Renal cortex interstitium (tissue), 11 donors: ENCODE data around the gene TMEM9. TPM values are rescaled to one million over a fixed set of nuclear protein-coding genes. Genes with fewer than 3 reads are reported as not detected.
"Not testable (repeated sequence)": the region's sequence is repeated elsewhere in the genome, so short reads cannot be mapped to it uniquely, and the experiment has no call there.

Source experiments
- DNase-seq, 11 donors: peaks; one replicate each; pipeline ENCODE4 v3.0.0-alpha.2; 2013; ENCODE audit warnings: low read depth in 9 of 11, low spot score in 4 of 11; ENCODE audit errors: extremely low read depth in 1 of 11
- polyA plus RNA-seq, 3 donors: library from polyadenylated mRNA; unstranded; fragments of 120-200 nt; gene quantifications; one replicate each; pipeline ENCODE4 v1.2.1, GENCODE V29; 2013; ENCODE audit not compliant: insufficient read length in 3 of 3

TMEM9 gene
- polyA plus RNA-seq, 3 donors, result 137 to 156 (median 145) TPM

- DNase-seq, result no peak
Observed at GRCh38 chr1:201163707-201164106, 9.4 kb upstream of the TMEM9 start.

GRCh38 chr1:201163036-201163435 lies 8.8 kb upstream of the TMEM9 start:
- DNase-seq, result not testable (repeated sequence)

DNA sequence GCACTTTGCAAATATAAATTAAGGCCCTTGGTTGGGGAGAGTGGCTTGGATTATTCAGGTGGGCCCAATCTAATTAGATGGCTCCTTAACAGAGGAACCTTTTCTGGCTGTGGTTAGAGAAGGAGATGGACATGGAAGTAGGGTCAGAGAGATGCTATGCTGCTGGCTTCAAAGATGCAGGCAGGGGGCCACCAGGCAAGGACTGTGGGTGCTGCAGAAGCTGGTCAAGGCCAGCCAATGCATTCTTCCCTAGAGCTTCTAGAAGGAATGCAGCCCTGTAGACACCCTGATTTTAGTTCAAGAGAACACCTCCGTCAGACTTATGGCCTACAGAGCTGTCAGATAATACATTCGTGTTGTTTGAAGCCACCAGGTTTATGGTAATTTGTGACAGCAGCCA lies 3.7 kb upstream of the TMEM9 start:
- DNase-seq, result no peak

DNA sequence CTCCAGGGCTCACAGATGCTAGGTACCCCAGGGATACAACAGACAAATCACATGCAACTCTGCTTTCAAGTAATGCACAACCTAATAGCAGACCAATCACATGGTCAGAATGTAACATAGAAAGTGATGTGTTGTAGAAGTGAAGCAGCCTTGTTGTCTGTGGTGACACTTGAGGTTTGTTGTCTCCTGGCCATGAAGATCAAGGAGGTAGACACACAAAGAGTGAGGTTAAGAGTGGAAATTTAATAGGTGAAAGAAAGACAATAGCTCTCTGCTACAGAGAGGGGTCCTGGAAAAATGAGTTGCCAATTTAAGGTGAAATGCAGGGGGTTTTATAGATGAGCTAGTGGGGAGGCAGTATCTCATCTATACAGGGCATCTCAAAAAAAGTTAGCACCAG lies 2.5 kb upstream of the TMEM9 start:
- no peak for DNase-seq

GRCh38 chr1:201156346-201156745 lies 2.1 kb upstream of the TMEM9 start:
- DNase-seq, result no peak

GRCh38 chr1:201155354-201155753 lies 1.1 kb upstream of the TMEM9 start:
- DNase-seq, result no peak

GRCh38 chr1:201153474-201154388 lies 543 bp downstream of the TMEM9 start:
- DNase-seq, result peak in 4 of 11 donors; percentile 15 to 51 (median 46)

DNA sequence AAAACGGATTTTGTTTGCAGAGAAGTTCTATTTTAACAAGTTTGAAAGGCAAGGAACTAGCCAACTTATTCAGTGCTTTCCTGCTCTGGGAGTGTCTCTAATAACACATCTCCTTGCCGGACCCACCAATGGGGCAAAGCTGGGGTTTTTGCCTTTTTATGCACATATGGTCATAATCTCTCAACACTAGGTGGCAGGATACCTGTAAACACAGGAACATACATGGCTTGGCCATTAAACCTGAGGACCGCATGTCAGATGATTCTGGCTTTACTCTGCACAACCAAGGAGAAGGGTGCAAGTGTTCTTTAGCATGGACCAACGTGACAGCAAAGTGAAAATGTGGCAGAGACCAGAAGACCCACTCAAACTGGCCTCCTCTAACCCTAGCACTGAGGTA lies 4.9 kb downstream of the TMEM9 start:
- DNase-seq, result peak in 2 of 11 donors; percentile 12 to 42

- DNase-seq, result no peak
Observed at GRCh38 chr1:201147396-201148015, 6.8 kb downstream of the TMEM9 start.

DNA sequence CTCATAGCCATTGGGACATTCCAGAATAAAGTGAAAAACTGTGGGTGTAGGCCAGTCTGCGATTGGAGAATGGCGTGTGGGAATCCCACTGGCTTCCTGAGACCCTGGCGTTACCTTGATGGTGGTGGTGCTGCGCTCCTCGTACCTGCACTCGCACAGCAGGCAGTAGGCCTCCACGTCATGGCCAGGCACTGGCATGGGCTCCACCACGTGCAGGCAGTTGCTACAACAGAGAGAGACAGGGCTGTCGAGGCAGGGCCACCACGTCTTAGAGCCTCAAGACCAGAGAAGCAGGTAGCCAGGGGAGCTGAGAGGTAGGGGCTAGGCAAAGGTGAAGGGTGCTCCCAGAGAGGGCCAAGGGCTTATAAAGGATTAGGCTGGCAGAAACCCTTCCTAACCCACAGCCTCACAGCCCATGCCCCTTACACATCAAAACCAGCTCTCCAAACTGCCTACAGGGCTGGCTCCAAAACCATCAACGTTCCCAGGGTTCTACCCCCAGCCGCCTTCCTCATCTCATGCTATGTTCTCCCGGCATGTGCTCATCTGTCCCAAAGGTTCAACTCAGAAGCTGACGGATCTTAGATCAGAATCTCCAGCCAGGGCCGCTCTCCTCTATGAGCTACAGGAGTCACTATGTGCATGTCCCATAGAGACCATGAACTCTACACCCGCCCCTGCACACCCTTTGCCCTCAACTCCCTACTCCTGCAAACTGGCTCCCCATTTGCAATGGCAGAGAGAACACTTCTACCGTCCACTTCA lies 7.5 kb downstream of the TMEM9 start:
- no peak for DNase-seq

- DNase-seq, result no peak
Observed at GRCh38 chr1:201145816-201146215, 8.5 kb downstream of the TMEM9 start.

- no peak for DNase-seq
Observed at GRCh38 chr1:201145132-201145531, 9.1 kb downstream of the TMEM9 start.

DNA sequence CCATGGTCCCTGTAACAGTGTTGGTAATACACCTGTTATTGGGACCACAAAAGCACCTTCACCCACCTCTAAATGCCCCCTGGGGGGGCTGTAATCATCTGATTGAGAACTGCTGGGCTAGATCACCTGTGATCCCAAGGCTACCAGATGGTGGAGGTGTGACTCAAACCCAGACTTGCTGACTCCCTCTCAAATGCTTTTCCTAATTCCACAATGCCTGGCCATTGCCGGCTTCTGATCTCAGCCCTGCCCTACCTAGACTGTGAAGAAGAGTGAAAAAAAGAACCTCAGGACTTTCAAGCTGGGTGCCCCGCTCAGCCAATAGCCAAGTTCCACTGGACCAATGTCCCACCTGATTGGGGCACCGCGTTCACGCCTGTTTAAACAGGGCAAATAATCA lies 9.6 kb downstream of the TMEM9 start:
- DNase-seq, result no peak

GRCh38 chr1:201143726-201144635 lies 10.3 kb downstream of the TMEM9 start:
- DNase-seq, result no peak

GRCh38 chr1:201142849-201143725 lies 11.2 kb downstream of the TMEM9 start:
- DNase-seq, result no peak

GRCh38 chr1:201142011-201142848 lies 12.0 kb downstream of the TMEM9 start:
- DNase-seq, result no peak

GRCh38 chr1:201141418-201141817 lies 12.9 kb downstream of the TMEM9 start:
- no peak for DNase-seq
